NCI-H1105 treated with DMSO at 0.1 percent for 48 hours (cell line): ENCODE measurements around the gene HSBP1L1.
"Not testable (repeated sequence)": the region's sequence is repeated elsewhere in the genome, so short reads cannot be mapped to it uniquely, and the experiment has no call there.

Source experiments
- DNase-seq: peaks from one replicate; lab custom pipeline; 2025; lab: John Stamatoyannopoulos, UW

The HSBP1L1 gene

DNA sequence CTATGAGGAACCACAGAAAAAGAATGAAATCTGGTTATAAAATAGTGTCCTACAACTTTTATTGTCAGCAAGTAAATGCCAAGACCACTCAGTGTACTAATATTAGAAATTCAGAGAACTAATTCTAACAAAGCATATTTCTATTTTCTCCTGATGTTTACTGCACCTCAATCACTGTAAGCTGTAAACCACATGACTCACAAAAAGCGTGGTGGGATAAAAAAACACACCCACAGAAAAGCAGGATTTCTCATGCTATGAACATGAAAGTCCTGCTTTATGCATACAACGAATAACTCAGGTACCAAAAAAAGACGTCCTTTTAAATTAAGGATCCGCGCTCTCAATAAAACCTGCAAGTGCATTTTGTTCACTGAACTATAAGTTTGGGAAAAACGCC is 23.1 kb downstream of the HSBP1L1 start:
- DNase-seq, result no peak

DNA sequence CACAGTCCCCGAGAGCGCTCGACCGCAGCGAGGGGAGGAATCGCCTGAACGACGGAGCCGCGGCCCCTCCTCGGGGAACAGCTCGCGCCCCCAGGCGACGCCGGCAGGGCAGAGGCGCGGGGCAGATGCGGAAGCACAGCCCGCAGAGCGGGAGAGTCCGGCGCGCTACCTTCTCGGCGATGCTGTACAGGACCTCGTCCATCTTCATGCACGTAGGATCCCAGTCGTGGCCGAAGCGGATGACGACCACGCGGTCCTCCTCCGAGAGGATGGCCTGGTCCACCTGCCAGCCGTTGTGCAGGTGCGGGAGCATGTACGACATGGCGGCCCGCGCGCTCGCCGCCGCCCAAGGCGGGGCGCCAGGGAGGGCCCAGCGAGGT is 23.6 kb downstream of the HSBP1L1 start:
- peak; percentile 73 for DNase-seq

DNA sequence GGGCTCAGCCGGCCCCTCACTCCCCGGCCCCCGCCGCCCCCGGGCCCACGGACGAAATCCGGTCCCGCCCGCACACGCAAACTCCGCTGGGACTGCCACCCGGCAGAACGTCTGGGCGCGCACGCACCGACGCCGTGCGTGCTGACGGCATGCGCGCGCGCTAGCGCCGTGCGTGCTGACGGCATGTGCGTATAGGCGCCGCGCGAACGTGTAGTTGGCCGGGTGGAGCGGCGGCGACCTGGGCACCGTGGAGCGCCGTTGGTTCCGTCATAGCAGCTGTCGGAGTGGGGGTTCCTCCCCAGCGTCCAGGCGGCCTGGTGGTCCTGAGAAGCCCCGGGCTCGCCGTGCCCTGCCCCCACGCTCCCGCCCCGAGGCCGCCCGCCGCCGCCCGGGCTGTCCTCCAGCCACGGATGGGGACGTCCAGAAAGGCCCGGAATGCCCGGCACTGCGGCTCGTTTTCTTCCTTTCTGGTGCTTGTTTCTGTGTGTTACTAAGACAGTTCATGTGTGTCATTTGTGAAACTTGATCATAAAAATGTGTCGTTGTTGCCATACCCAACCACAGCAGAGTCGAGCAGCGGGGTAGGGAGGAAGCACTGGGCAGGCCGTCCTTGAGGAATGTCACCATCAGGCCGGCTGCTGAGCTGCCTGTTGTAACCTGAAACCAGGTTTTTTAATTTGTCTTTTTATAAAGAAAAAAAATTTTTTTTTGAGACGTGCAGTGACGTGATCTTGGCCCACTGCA is 24.2 kb downstream of the HSBP1L1 start, which contains the start of gene TXNL4A:
Gene TXNL4A, minus strand, starts transcription at position 113 of the 744 bp plus-strand sequence. CDS start 171 bp downstream, outside the sequence.
- peak; percentile 80 for DNase-seq

DNA sequence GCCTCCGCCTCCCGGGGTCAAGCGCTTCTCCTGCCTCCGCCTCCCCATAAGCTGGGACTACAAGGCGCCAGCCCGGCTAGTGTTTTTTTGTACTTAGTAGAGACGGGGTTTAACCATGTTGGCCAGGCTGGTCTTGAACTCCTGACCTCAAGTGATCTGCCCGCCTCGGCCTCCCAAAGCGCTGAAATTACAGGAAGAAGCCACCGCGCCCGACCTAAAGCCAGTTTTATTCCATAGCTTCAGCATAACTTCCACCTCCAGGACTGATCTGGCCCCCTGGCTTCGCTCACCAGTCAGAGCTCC is 24.7 kb downstream of the HSBP1L1 start:
- no peak for DNase-seq

DNA sequence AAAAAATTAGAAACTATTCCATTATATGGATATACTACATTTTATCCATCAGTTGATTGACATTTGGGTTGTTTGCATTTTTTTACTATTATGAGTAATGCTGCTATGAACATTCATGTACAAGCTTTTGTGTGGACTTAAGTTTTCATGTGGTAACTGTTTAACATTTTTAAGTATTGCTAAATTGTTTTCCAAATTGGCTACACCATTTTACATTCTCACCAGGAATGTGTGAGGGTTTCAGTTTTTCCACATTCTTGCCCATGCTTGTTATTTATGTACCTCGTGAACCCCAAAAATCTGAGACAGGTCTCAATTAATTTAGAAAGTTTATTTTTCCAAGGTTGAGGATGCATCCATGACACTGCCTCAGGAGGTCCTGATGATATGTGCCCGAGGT is 27.1 kb downstream of the HSBP1L1 start:
- no peak for DNase-seq

DNA sequence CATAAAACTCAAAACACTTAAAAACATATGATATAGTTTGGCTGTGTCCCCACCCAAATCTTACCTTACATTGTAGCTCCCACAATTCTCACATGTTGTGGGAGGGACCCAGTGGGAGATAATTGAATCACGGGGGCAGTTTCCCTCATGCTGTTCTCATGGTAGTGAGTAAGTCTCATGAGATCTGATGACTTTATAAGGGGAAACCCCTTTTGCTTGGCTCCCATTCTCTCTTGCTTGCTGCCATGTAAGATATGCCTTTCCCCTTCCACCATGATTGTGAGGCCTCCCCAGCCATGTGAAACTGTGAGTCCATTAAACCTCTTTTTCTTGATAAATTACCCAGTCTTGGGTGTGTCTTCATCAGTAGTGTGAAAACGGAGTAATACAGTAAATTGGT is 35.3 kb downstream of the HSBP1L1 start:
- DNase-seq, result not testable (repeated sequence)

DNA sequence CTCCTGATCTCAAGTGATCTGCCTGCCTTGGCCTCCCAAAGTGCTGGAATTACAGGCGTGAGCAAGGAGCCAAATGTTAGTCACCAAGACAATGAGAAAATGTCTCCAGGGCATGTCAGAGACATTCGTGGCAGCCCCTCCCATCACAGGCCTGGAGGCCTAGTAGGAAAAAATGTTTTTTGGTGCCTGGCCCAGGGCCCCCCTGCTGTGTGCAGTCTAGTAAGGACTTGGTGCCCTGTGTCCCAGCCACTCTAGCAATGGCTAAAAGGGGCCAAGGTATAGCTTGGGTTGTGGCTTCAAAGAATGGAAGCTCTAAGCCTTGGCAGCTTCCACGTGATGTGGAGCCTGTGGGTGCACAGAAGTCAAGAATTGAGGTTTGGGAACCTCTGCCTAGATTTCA is 36.4 kb downstream of the HSBP1L1 start:
- DNase-seq, result no peak

DNA sequence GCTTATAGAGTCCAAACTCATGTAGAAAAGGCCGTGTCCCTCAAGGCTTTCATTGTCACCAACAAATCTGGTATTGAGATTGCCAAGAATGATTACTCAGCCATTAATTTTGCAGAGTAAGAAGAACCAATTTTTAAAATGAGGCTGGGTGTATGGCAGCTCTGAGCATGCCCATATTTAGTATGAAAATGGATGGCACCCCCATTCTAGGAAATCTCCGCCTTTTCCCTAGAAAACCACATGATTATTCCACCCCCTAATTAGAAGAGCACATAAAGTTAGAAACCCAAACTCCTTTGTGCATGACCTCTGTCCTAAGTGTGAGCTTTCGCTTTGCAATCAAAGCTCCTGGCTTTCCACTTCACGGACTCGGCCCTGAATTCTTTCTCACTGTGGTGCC is 38.0 kb downstream of the HSBP1L1 start:
- no peak for DNase-seq

DNA sequence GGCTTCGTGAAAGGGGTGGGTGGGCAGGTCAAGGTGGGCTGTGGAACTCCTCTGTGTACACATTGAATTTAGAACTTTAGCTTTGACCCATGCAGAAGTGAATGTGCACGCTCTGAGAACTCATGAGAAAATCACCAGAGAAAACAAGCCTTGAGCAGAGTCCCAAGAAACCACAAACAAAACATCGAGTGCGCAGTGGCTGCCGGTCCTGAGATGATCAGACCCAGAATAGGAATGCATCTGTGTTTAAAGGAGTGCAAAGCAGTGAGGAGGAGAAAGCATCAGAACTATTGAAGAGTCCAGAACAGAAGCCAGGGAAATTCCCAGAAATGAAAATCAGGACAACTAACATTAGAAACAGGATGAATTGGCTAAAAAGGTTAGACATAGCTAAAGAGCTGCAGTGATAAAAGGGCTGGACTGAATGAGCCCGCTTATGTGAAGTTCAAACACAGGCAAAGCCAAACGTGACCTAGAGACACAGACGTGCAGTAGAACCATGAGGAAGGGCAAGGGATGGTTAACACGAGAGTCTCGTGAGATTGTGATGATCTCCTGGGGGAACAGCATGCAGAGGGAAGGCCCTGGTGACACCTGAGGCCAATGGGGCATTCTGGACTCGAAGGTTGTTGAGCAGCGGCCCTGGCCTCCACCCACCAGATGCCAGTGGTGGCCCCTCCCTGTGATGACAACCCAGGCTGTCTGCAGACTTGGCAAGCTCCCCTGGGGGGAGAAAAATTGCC is 40.3 kb downstream of the HSBP1L1 start:
- DNase-seq, result no peak

DNA sequence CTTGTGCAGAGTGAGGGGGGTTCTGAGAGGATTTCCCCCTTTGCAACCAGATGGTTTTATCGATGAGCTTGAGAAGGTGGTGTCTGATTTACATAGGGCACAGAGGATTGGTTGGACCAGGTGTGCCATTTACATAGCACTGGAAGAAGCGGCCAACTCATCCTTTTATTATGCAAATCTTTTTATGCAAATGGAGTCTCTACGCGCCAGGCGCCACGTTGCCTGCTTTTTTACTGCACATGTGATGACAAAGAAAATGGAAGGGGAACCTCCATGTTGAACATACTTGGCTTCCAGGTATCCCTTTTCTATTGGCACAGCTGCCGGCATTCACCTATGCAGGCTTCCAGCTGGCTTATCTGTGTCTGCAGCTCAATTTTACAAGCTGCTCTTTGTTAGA is 42.3 kb downstream of the HSBP1L1 start:
- no peak for DNase-seq

DNA sequence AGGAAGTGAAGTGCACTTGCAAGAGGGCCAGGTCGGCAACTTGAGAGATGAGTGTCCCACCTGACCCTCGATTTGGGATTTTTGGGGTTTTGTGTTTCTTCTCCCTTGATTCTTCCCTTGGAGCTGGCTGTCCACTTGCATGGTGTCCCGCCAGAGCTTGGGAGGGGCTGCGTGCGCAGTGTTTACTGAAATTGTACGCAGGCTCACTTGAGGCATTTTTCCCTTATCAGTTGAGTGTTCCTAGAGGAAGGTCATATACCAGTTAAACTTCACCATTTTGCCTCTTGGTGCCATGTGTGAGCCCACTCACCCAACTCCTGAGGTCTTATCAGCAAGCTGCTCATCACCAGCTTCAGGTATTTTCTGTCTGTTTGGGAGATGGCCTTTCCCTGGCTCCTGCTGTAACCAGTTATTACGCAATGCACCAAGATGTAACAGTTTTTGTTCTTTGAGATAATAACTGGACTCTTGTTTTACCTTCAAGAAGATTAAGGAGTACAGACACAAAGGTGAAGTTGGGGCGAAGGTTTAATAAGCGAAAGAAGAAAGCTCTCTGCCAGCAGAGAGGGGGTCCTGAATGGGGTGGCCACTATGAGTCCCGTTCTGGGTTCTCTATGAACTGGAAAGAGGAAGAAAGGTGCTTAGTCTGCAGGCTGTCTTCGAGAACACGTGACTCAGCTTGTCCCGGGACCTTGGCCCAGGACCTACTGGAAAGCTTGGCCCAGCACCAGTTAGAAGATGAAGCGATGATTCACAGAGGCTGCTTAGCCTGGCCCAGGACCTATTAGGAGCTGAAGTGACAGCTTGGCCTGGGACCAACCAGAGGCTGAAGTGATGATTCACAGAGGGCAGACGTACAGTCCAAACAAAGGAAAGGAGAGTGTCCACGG is 45.5 kb downstream of the HSBP1L1 start:
- DNase-seq, result no peak

DNA sequence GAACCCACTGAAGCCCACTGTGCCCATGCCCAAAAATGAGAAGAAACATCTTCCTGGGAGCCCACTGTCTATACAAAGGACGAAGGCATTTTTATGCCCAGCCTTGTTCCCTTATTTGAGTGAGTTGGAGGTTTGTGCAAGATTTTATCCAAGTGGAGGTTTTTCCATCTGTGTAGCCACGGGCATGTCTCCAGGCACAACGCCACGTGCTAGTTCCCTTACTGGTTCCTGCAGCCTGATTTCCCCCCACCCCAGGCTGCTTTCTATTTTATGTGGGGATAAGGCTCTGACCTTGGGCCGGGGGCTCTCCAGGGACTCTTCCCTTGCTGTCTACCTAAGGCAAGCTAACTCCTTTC is 46.1 kb downstream of the HSBP1L1 start:
- no peak for DNase-seq

DNA sequence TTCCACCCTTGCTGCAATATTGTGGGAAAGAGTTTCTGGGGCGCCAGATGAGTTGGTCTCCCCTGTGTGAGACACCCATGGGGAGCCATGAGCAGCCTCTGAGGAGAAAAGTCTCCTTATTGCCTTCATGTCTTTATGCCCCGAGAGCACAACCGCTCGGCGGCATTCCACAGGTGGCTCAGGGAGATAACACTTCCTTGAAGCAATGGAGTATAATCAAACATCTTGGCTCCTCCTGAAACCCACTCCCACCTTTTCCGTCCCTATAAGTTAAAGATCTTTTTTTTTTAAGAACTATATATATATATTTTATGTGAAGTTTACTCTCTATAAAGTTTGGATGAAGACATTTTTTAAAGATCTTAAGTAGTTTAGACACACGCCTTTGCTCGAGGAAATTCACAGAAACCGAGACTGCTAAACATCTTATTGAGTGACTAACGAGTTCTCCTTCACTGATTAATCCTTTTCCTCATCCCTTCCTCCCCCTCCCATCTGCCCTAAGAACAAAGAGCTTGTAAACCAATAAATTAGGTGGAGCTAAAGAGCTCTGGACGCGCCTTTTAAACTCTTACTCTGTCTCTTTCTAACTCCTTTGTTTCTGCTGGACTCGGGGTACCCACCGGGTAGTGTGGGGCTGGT is 47.2 kb downstream of the HSBP1L1 start:
- DNase-seq, result not testable (repeated sequence)

DNA sequence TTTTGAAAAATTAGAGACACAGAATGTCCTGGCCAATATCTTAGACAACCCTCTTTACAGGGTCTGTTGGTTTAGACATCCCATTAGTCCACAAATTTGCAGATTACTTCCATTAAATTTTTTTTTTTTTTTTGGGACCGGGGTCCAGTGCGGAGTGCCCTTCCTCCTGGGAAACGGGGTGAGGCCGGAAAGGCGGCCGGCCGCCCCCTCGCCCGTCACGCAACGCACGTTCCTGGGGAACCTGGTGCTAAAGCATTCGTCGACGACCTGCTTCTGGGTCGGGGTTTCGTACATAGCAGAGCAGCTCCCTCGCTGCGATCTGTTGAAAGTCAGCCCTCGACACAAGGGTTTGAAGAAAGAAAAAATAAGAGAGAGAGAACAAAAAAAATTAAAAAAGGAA is 48.3 kb downstream of the HSBP1L1 start:
- no peak for DNase-seq
